Measurements from ENCODE around the gene GPR39.

The GPR39 gene

DNA sequence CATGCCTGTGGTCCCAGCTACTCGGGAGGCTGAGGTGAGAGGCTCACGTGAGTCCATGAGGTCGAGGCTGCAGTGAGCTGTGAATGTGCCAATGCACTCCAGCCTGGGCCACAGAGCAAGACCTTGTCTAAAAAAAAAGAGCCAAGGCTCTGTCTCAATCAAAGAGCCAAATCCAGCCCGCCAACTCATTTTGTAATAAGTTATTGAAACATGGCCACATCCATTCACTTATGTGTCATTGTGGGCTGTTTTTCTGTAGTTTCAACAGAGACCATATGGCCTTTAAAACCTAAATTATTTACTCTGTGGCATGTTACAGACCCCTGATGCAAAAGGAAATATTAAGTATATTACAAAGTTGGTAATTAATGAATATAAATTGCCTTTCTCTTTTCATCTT, 60.8 kb downstream of the GPR39 start:
- no peak for TF ChIP-seq ISL1 (CRISPR knock-in tag; IDR thresholded peaks at IDR 0.05)
- no peak for TF ChIP-seq ZFP3 (CRISPR knock-in tag; IDR thresholded peaks at IDR 0.05)
- TF ChIP-seq ZFP30 (CRISPR knock-in tag; IDR thresholded peaks at IDR 0.05) = no peak
- no peak for TF ChIP-seq RARB (CRISPR knock-in tag; IDR thresholded peaks at IDR 0.05)
- TF ChIP-seq, protein P1, sequence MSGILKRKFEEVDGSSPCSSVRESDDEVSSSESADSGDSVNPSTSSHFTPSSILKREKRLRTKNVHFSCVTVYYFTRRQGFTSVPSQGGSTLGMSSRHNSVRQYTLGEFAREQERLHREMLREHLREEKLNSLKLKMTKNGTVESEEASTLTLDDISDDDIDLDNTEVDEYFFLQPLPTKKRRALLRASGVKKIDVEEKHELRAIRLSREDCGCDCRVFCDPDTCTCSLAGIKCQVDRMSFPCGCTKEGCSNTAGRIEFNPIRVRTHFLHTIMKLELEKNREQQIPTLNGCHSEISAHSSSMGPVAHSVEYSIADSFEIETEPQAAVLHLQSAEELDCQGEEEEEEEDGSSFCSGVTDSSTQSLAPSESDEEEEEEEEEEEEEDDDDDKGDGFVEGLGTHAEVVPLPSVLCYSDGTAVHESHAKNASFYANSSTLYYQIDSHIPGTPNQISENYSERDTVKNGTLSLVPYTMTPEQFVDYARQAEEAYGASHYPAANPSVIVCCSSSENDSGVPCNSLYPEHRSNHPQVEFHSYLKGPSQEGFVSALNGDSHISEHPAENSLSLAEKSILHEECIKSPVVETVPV (CRISPR knock-in tag; IDR thresholded peaks at IDR 0.05) = no peak
- TF ChIP-seq ZNF8 (CRISPR knock-in tag; IDR thresholded peaks at IDR 0.05) = no peak
- TF ChIP-seq, protein P2, sequence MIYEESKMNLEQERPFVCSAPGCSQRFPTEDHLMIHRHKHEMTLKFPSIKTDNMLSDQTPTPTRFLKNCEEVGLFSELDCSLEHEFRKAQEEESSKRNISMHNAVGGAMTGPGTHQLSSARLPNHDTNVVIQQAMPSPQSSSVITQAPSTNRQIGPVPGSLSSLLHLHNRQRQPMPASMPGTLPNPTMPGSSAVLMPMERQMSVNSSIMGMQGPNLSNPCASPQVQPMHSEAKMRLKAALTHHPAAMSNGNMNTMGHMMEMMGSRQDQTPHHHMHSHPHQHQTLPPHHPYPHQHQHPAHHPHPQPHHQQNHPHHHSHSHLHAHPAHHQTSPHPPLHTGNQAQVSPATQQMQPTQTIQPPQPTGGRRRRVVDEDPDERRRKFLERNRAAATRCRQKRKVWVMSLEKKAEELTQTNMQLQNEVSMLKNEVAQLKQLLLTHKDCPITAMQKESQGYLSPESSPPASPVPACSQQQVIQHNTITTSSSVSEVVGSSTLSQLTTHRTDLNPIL (CRISPR knock-in tag; IDR thresholded peaks at IDR 0.05; ENCODE audit: low read depth) = no peak
- no peak for TF ChIP-seq ZC3H10 (CRISPR knock-in tag; IDR thresholded peaks at IDR 0.05)
- no peak for TF ChIP-seq ARNTL (CRISPR knock-in tag; IDR thresholded peaks at IDR 0.05; ENCODE audit: borderline replicate concordance, low read depth)
- TF ChIP-seq TOX (CRISPR knock-in tag; IDR thresholded peaks at IDR 0.05; ENCODE audit: borderline replicate concordance) = no peak
- TF ChIP-seq GLIS3 (CRISPR knock-in tag; IDR thresholded peaks at IDR 0.05) = no peak
- peak; percentile 17; the same call in 1 of the 3 replicates for ATAC-seq

DNA sequence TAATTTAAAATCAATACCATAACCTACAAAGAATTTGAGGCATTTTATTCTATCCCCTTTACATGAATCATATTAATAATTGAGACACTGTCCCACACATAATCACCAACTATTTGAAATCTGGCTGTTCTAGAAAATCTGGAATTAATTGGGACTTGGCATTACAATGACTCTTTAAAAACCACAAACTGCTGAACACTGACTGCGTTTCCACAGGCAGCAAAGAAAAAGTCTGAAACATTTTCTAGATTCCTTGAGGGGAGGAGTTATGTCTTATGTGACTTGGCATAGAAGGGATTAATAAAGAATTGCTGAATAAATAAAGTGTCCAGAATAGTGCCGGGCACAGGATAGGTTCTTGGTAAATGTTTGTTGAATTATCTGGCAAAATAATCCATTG, 61.4 kb downstream of the GPR39 start:
- ATAC-seq = peak; percentile 92
- TF ChIP-seq ZNF565 (CRISPR knock-in tag; conservative IDR thresholded peaks at IDR 0.05; ENCODE audit: low read depth) = no peak

DNA sequence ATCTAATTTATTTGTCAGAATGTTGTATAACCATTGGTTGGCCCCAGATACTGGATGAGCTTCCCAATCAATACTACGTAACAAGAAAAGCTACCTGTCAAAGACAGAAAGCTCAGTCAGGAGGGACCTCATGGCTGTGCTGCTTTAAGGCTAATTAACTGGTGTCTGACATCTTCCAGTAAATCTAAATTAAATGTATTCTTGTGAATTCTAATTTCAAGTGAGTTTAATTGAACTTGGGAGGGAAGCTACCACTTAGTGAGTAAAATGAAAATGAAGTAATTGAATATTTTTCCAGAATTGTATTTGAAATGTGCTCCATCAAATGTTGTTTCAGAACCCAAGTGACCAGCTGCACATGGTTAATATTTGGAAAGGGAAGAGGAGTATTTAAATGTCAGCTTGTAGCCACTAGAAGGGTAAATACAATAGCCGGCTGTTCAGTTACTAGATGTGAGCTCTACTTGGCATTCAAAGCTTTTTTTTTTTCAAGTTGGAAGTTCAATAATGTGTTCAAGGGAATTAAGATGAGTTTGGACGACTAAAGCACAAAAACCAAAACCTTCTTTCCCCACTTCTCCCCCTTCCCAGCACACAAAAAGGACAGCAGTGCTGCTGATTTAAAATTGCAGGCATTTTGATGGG, 62.0 kb downstream of the GPR39 start:
- TF ChIP-seq, protein P3, sequence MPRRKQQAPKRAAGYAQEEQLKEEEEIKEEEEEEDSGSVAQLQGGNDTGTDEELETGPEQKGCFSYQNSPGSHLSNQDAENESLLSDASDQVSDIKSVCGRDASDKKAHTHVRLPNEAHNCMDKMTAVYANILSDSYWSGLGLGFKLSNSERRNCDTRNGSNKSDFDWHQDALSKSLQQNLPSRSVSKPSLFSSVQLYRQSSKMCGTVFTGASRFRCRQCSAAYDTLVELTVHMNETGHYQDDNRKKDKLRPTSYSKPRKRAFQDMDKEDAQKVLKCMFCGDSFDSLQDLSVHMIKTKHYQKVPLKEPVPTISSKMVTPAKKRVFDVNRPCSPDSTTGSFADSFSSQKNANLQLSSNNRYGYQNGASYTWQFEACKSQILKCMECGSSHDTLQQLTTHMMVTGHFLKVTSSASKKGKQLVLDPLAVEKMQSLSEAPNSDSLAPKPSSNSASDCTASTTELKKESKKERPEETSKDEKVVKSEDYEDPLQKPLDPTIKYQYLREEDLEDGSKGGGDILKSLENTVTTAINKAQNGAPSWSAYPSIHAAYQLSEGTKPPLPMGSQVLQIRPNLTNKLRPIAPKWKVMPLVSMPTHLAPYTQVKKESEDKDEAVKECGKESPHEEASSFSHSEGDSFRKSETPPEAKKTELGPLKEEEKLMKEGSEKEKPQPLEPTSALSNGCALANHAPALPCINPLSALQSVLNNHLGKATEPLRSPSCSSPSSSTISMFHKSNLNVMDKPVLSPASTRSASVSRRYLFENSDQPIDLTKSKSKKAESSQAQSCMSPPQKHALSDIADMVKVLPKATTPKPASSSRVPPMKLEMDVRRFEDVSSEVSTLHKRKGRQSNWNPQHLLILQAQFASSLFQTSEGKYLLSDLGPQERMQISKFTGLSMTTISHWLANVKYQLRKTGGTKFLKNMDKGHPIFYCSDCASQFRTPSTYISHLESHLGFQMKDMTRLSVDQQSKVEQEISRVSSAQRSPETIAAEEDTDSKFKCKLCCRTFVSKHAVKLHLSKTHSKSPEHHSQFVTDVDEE (CRISPR knock-in tag; IDR thresholded peaks at IDR 0.05) = no peak
- TF ChIP-seq ZNF70 (CRISPR knock-in tag; IDR thresholded peaks at IDR 0.05) (no peak), ESRRG (CRISPR knock-in tag; IDR thresholded peaks at IDR 0.05) (no peak), ZNF8 (CRISPR knock-in tag; IDR thresholded peaks at IDR 0.05) (no peak), RARB (CRISPR knock-in tag; IDR thresholded peaks at IDR 0.05) (no peak), TOX (CRISPR knock-in tag; IDR thresholded peaks at IDR 0.05; ENCODE audit: borderline replicate concordance) (no peak), OSR1 (CRISPR knock-in tag; IDR thresholded peaks at IDR 0.05) (no peak), CSDC2 (CRISPR knock-in tag; IDR thresholded peaks at IDR 0.05) (no peak)
- TF ChIP-seq, protein P2 (CRISPR knock-in tag; IDR thresholded peaks at IDR 0.05; ENCODE audit: low read depth) = no peak
- TF ChIP-seq, protein P4, sequence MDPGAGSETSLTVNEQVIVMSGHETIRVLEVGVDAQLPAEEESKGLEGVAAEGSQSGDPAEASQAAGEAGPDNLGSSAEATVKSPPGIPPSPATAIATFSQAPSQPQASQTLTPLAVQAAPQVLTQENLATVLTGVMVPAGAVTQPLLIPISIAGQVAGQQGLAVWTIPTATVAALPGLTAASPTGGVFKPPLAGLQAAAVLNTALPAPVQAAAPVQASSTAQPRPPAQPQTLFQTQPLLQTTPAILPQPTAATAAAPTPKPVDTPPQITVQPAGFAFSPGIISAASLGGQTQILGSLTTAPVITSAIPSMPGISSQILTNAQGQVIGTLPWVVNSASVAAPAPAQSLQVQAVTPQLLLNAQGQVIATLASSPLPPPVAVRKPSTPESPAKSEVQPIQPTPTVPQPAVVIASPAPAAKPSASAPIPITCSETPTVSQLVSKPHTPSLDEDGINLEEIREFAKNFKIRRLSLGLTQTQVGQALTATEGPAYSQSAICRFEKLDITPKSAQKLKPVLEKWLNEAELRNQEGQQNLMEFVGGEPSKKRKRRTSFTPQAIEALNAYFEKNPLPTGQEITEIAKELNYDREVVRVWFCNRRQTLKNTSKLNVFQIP (CRISPR knock-in tag; IDR thresholded peaks at IDR 0.05; ENCODE audit: borderline replicate concordance, low read depth) = no peak
- TF ChIP-seq, protein P5, sequence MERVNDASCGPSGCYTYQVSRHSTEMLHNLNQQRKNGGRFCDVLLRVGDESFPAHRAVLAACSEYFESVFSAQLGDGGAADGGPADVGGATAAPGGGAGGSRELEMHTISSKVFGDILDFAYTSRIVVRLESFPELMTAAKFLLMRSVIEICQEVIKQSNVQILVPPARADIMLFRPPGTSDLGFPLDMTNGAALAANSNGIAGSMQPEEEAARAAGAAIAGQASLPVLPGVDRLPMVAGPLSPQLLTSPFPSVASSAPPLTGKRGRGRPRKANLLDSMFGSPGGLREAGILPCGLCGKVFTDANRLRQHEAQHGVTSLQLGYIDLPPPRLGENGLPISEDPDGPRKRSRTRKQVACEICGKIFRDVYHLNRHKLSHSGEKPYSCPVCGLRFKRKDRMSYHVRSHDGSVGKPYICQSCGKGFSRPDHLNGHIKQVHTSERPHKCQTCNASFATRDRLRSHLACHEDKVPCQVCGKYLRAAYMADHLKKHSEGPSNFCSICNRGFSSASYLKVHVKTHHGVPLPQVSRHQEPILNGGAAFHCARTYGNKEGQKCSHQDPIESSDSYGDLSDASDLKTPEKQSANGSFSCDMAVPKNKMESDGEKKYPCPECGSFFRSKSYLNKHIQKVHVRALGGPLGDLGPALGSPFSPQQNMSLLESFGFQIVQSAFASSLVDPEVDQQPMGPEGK (CRISPR knock-in tag; IDR thresholded peaks at IDR 0.05; ENCODE audit: borderline replicate concordance) = no peak
- ATAC-seq = no peak
